Stomach (tissue), 9 donors: ENCODE measurements around the gene FAIM. TPM values are rescaled to one million over a fixed set of nuclear protein-coding genes. Genes with fewer than 3 reads are reported as not detected.

Source experiments
- DNase-seq, 2 donors: peaks; one replicate each; pipeline versions ENCODE4 v3.0.0 to v3.0.0-alpha.2; 2013 to 2019
- H3K27ac ChIP-seq, 5 donors: fragments of 200-600 bp in 4 of 5; sonication (generic) in 4 of 5; one replicate each; pipeline ENCODE4 v1.5.1; 2013 to 2019; ENCODE audit warnings: mild to moderate bottlenecking in 1 of 5, moderate library complexity in 1 of 5
- H3K27me3 ChIP-seq, 3 donors: fragments of 200-600 bp; sonication (generic); one replicate each; pipeline ENCODE4 v1.5.1; 2017 to 2019; ENCODE audit warnings: mixed run types in 1 of 3
- H3K36me3 ChIP-seq, 4 donors: fragments of 200-600 bp; sonication (generic); 1 replicate in 3 of 4; 2 replicates in 1 of 4; pipeline ENCODE4 v1.5.1; 2016 to 2019
- H3K4me1 ChIP-seq, 4 donors: fragments of 200-600 bp; sonication (generic); one replicate each; pipeline ENCODE4 v1.5.1; 2016 to 2019
- H3K4me3 ChIP-seq, 4 donors: fragments of 200-600 bp; sonication (generic) in 3 of 4; one replicate each; pipeline ENCODE4 v1.5.1; 2016 to 2019; ENCODE audit warnings: mild to moderate bottlenecking in 1 of 4
- H3K9me3 ChIP-seq, 4 donors: fragments of 200-600 bp; sonication (generic); one replicate each; pipeline ENCODE4 v1.5.1; 2016 to 2019
- EP300 ChIP-seq: sonication (generic); formaldehyde crosslinking; IDR thresholded peaks from one replicate; pipeline ENCODE4 v1.6.1; 2017; ENCODE audit warnings: antibody characterized with exemption
- POLR2A ChIP-seq, 4 donors: fragments of 450-650 bp; IDR thresholded peaks; one replicate each; pipeline ENCODE4 v1.6.1; 2016; ENCODE audit warnings: antibody characterized with exemption in 4 of 4, control low read depth in 2 of 4, mild to moderate bottlenecking in 1 of 4, moderate library complexity in 1 of 4
- POLR2AphosphoS5 ChIP-seq, 3 donors: sonication (generic); formaldehyde crosslinking; IDR thresholded peaks; one replicate each; pipeline ENCODE4 v1.6.1; 2016; ENCODE audit warnings: antibody characterized with exemption in 3 of 3
- WGBS, 5 donors: extraction: QIAGEN DNeasy Blood & Tissue Kit in 3 of 5; methylation state at CpG; one replicate each; pipeline versions ENCODE4 v1.1.5 to v1.1.7; 2013 to 2018; 5-methylcytosine and 5-hydroxymethylcytosine counted together
- intact Hi-C: fragments of 100-400 bp; cut with DNase I; formaldehyde crosslinking; loops from one replicate; pipeline ENCODE4 v1.15.1; 2023; ENCODE audit warnings: low total_unique reads
- polyA plus RNA-seq, 3 donors: library from polyadenylated mRNA; stranded (reverse); fragments of 200-250 nt; gene quantifications; one replicate each; pipeline ENCODE4 v1.2.3, GENCODE V29; 2013
- total RNA-seq, 5 donors: library from RNA; depleted of rRNA; stranded (reverse); fragments of >200 nt; gene quantifications; one replicate each; pipeline versions ENCODE4 v1.1.0 to v1.2.3, GENCODE V29; 2014 to 2016
- TF ChIP-seq, protein P1 (sequence below), 7 experiments: fragments of 450-650 bp in 4 of 7; fragments of 200-600 bp in 3 of 7; sonication (generic) in 3 of 7; IDR thresholded peaks; one replicate each; pipeline ENCODE4 v1.5.1; 2016 to 2019; ENCODE audit warnings: antibody characterized with exemption in 7 of 7, control low read depth in 2 of 7, mild to moderate bottlenecking in 1 of 7
- donor health status: healthy with polysubstance abuse.
- donor health status: Bipolar disorder and iron deficiency.
- donor health status: healthy.

The FAIM gene
- total and polyA plus RNA-seq, 8 donors, result 0.87 to 17.1 (median 13.8) TPM; not detected in 2

DNA sequence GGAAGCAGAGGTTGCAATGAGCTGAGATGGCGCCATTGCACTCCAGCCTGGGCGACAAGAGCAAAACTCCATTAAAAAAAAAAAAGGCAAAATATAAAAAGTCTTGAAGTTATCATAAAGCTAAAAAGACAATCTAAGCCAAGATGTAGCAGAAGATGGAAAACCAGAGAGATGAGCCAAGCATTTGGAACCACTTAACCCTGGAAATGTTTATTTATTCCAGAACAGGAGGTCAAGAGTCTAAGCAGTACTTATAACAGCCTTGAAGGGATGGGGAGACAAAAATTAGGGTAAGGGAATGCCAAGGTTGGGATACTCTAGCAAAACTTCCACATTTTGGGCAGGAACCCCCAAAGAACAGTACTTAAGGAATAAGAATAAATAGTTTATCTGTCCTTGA lies 30.1 kb downstream of the FAIM start:
- Histone ChIP-seq H3K4me1 (no peaks in the 10 kb centered on the region), H3K9me3 (peaks cover 0 to 20% (median 13%) of the 10 kb centered on the region in 4 donors), H3K4me3 (no peak overlapping the region), H3K27ac (no peak overlapping the region), H3K27me3 (no peaks in the 10 kb centered on the region), H3K36me3 (peaks cover 0 to 4% (median 3%) of the 10 kb centered on the region in 4 donors)
- TF ChIP-seq EP300, result no peak
- peak in 1 of 2 donors; percentile 17 for DNase-seq
- WGBS, 5 donors, result 88 to 93% (median 90%) methylated on average over 2 of the region's 2 CpGs
- intact Hi-C loops, result no loop called here

DNA sequence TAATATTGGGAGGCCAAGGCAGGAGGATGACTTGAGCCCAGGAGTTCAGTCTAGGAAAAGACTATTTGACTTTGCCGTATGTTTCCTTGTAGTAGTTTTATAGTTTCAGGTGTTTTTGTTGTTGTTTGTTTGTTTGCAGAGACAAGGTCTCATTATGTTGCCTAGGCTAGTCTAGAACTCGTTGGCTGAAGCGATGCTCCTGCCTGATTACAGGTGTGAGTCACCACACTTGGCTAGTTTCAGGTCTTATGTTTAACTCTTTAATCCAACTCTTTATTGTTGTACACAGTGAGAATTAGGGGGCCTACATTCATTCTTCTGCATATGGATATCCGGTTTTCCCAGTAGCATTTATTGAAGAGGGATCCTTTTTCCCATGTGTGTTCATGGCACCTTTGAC lies 32.0 kb downstream of the FAIM start:
- H3K4me1 ChIP-seq, result no peaks in the 10 kb centered on the region
- DNase-seq, result no peak
- WGBS, 5 donors, result 60 to 72% (median 70%) methylated on average over 4 of the region's 4 CpGs
- H3K27ac ChIP-seq, result no peak overlapping the region
- intact Hi-C loops, result no loop called here
- no peaks in the 10 kb centered on the region for H3K27me3 ChIP-seq
- no peak overlapping the region for H3K4me3 ChIP-seq
- peaks cover 4 to 39% (median 29%) of the 10 kb centered on the region in 4 donors for H3K9me3 ChIP-seq
- H3K36me3 ChIP-seq, result no peaks in the 10 kb centered on the region
- TF ChIP-seq, protein P1, sequence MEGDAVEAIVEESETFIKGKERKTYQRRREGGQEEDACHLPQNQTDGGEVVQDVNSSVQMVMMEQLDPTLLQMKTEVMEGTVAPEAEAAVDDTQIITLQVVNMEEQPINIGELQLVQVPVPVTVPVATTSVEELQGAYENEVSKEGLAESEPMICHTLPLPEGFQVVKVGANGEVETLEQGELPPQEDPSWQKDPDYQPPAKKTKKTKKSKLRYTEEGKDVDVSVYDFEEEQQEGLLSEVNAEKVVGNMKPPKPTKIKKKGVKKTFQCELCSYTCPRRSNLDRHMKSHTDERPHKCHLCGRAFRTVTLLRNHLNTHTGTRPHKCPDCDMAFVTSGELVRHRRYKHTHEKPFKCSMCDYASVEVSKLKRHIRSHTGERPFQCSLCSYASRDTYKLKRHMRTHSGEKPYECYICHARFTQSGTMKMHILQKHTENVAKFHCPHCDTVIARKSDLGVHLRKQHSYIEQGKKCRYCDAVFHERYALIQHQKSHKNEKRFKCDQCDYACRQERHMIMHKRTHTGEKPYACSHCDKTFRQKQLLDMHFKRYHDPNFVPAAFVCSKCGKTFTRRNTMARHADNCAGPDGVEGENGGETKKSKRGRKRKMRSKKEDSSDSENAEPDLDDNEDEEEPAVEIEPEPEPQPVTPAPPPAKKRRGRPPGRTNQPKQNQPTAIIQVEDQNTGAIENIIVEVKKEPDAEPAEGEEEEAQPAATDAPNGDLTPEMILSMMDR (IDR thresholded peaks at IDR 0.05), result no peak
- no peak for TF ChIP-seq POLR2A (IDR thresholded peaks at IDR 0.05)
- TF ChIP-seq EP300, result no peak

DNA sequence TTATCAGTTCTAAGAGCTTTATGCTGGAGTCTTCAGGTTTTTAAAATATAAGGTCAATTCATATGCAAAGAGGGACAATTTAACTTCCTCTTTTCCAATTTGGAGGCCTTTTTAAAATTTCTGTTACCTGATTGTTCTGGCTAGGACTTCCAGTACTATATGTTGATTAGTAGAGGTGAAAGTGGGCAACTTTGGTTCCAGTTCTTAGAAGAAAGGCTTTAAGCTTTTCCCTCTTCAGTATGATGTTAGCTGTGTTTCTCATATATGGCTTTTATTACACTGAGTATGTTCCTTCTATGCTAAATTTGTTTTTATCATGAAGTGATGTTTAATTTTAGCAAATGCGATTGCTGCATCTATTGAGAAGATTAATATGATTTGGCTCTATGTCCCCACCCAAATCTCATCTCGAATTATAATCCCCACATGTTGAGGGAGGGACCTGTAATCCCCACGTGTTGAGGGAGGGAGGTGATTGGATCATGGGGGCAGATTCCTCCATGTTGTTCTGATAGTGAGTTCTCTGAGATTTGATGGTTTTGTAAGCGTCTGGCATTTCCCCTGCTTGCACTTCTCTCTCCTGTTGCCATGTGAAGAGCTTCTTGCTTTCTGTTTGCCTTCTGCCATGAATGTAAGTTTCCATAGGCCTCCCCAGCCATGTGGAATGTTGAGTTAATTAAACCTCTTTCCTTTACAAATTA lies 33.8 kb downstream of the FAIM start:
- Histone ChIP-seq H3K4me3 (no peak overlapping the region), H3K9me3 (peaks cover 9 to 54% (median 40%) of the 10 kb centered on the region in 4 donors), H3K4me1 (no peaks in the 10 kb centered on the region), H3K36me3 (no peaks in the 10 kb centered on the region), H3K27ac (no peak overlapping the region), H3K27me3 (no peaks in the 10 kb centered on the region)
- DNase-seq, result no peak
- intact Hi-C loops, result no loop called here
- no peak for TF ChIP-seq POLR2A (IDR thresholded peaks at IDR 0.05)
- no peak for TF ChIP-seq EP300
- TF ChIP-seq, protein P1 (IDR thresholded peaks at IDR 0.05), result no peak
- no peak for TF ChIP-seq POLR2AphosphoS5 (IDR thresholded peaks at IDR 0.05)
- 71 to 91% (median 81%) methylated on average over 4 of the region's 4 CpGs for WGBS, 5 donors

DNA sequence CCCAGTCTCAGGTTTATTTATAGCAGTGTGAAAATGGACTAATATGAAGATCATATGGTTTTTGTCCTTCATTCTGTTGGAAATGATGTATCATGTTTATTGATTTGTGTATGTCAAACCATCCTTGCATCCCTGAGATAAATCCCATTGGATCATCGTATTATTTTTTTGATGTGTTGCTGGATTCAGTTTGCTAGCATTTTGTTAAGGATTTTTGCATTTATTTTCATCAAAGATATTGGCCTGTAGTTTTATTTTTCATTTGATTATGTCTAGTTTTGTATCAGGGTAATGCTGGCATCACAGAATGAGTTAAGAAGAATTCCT lies 34.3 kb downstream of the FAIM start:
- H3K27me3 ChIP-seq, result no peaks in the 10 kb centered on the region
- no peak for DNase-seq
- no peak for TF ChIP-seq POLR2A (IDR thresholded peaks at IDR 0.05)
- TF ChIP-seq EP300, result no peak
- TF ChIP-seq POLR2AphosphoS5 (IDR thresholded peaks at IDR 0.05), result no peak
- no peak overlapping the region for H3K4me3 ChIP-seq
- peaks cover 9 to 54% (median 41%) of the 10 kb centered on the region in 4 donors for H3K9me3 ChIP-seq
- H3K36me3 ChIP-seq, result no peaks in the 10 kb centered on the region
- no peak overlapping the region for H3K27ac ChIP-seq
- intact Hi-C loops, result no loop called here
- H3K4me1 ChIP-seq, result no peaks in the 10 kb centered on the region
- 90 to 97% (median 96%) methylated on average over 1 of the region's 1 CpG for WGBS, 5 donors

DNA sequence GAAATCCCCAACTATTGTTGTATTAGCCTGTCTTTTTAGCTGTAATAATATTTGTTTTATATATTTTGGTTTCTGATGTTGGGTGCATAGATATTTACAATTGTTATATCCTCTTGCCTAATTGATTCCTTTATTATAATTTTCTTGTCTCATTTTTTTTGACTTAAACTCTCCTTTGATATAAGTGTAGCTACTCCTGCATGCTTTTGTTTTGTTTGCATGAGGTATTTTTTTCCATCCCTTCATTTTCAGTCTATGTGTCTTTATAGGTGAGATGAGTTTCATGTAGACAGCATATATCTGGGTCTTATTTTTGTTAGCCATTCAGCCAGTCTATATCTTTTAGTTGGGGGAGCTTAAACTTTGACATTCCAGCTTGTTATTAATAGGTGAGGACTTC lies 37.4 kb downstream of the FAIM start:
- peaks cover 23 to 25% (median 23%) of the 10 kb centered on the region in 4 donors for H3K36me3 ChIP-seq
- H3K27ac ChIP-seq, result no peak overlapping the region
- no peak for DNase-seq
- TF ChIP-seq, protein P1 (IDR thresholded peaks at IDR 0.05), result no peak
- no peak for TF ChIP-seq POLR2AphosphoS5 (IDR thresholded peaks at IDR 0.05)
- TF ChIP-seq POLR2A (IDR thresholded peaks at IDR 0.05), result no peak
- no peak for TF ChIP-seq EP300
- peaks cover 9 to 64% (median 46%) of the 10 kb centered on the region in 4 donors for H3K9me3 ChIP-seq
- no peak overlapping the region for H3K4me3 ChIP-seq
- intact Hi-C loops, result no loop called here
- no peaks in the 10 kb centered on the region for H3K4me1 ChIP-seq
- H3K27me3 ChIP-seq, result no peaks in the 10 kb centered on the region
